Mucosa of gallbladder (tissue), 1 donor: ENCODE data around the gene TMTC1. TPM values are rescaled to one million over a fixed set of nuclear protein-coding genes. Genes with fewer than 3 reads are reported as not detected.
A peak's percentile ranks its signal among the peaks of the same experiment; 100 is the strongest.
"Not testable (repeated sequence)": the region's sequence is repeated elsewhere in the genome, so short reads cannot be mapped to it uniquely, and the experiment has no call there.

Experiments
- DNase-seq: peaks from one replicate; pipeline ENCODE4 v3.0.0-alpha.2; 2020; ENCODE audit warnings: low spot score
- total RNA-seq: library from RNA; stranded (reverse); gene quantifications from one replicate; pipeline ENCODE4 v1.2.1, GENCODE V29; 2021
- donor health status: DM: no; HTN: no; CAD: no.

TMTC1 gene
- total RNA-seq, 1 donor from 2014 or later, result 20.6 TPM

DNA sequence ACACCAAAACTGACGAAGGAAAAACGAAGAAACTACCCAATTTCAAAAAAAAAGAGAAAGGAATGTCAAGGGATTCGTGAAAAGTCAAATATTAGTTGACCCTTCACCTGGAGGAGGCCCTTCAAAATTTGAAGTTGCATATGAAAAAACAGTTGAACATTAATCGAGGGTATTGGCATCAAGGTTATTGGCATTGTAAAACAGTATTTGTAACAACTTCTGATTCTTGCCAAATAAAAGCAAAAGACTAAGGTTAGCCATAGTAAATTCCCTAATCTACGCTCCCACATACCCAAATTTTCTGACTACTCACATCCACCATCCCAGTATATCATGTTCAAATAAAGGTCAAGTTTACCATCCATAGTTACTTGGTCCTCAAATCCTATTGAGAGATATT, 118.6 kb downstream of the TMTC1 start:
- no peak for DNase-seq

- no peak for DNase-seq
Observed at GRCh38 chr12:29662734-29663323, 120.9 kb downstream of the TMTC1 start.

GRCh38 chr12:29660847-29661246, 122.9 kb downstream of the TMTC1 start:
- DNase-seq, result no peak

DNA sequence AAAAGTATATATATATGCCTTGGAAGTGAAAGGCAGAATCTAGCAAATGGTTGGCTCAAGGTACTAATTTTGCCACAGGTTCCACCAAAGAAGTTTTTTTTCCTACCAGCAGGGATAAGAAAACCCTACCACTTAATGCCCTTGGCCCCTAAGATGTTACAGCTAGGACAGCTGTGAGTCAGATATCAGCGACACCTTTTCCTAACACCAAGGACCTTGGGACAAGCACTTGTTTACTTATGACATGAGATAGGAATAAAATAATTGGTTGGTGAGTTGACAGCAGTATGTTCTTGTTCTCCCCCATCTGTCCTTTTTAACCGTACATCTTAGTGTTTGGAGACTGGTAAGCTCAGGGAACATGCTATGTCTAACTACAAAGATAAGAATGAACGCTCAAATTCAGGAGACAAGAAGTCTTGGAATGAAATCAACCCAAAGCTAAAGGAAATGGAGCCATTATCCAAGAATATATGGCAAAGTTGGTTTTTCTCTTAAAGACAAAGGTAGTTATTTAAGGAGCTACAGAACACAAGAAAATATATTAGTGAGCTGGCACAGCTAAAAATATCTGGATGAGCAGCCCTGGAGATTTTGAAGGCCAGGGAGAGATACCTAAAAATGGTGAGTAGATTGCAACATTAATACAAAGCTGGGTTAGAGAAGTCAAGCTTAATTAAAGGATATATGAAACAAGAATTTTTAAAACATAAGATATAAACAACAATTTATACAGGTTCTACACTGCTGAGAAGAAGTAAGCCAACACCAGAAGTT, 126.8 kb downstream of the TMTC1 start:
- DNase-seq, result no peak

DNA sequence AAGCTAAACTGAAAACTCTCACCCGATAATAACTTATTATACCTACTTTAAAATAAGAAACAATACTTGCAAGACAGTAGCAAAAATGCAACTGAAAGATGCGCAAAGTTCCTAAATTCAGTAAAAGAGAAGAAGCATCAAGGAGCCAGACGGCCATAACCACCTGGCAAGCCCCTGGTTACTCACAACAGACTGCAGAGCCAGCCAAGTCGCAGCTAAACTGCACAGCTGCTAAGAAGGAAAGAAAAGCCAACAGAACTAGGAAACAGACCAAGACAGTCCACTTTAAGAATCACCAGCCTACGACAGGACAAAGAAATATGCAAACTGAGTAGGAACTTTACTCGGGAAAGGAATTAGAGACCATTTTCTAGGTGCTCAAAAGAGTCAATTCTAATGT, 127.9 kb downstream of the TMTC1 start:
- DNase-seq, result no peak

- no peak for DNase-seq
Observed at GRCh38 chr12:29653286-29653685, 130.5 kb downstream of the TMTC1 start.

- no peak for DNase-seq
Observed at GRCh38 chr12:29650371-29650770, 133.4 kb downstream of the TMTC1 start.

- no peak for DNase-seq
Observed at GRCh38 chr12:29649722-29650121, 134.0 kb downstream of the TMTC1 start.

DNA sequence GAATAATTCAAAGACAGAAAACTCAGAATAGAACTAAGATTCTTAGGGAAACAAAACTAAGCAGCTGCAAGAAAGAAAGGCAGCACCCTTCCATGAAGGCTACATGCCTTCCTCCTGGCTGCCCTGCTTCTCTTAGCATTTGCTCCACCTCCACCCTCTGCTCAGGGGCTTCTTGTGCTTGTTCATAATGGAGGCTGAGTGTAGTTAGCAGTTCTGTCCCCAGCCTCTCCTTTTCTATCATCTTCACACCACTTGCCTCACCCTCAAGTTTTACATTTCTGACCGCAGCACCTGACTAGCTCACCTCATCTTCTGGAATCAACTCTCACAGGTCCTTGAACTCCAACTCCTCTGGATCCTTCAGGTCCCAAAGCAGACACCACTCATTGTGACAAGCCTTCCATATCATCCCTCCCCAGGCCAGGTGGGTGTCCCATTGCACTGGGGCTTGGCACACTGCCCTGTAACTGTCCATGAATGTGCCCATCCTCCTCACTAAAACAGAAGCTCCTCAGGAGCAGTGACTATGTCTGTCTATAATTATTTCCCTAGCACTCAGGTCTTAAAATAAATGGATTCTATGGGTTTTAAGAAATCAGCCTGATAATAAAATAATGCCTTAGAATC, 139.1 kb downstream of the TMTC1 start:
- DNase-seq, result no peak

- peak; percentile 12 for DNase-seq
Observed at GRCh38 chr12:29640589-29641345, 143.0 kb downstream of the TMTC1 start.

- no peak for DNase-seq
Observed at GRCh38 chr12:29639893-29640495, 143.7 kb downstream of the TMTC1 start.

GRCh38 chr12:29638528-29638927, 145.2 kb downstream of the TMTC1 start:
- no peak for DNase-seq

GRCh38 chr12:29634057-29634456, 149.7 kb downstream of the TMTC1 start:
- no peak for DNase-seq

DNA sequence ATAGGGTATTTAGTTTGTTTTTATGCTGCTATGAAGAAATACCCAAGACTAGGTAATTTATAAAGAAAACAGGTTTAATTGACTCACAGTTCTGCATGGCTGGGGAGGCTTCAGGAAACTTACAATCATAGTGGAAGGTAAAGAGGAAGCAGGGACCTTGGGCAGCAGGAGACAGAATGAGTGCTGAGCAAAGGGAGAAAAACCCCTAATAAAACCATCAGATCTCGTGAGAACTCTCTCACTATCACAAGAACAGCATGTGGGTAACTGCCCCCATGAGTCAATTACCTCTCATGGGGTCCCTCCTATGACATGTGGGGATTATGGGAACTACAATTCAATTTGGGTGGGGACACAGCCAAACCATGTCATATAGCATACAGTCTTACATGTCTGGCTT, 153.6 kb downstream of the TMTC1 start:
- DNase-seq, result not testable (repeated sequence)

- DNase-seq, result no peak
Observed at GRCh38 chr12:29627221-29627620, 156.5 kb downstream of the TMTC1 start.

GRCh38 chr12:29625359-29625953, 158.3 kb downstream of the TMTC1 start:
- no peak for DNase-seq

GRCh38 chr12:29622251-29622650, 161.5 kb downstream of the TMTC1 start:
- DNase-seq, result no peak

DNA sequence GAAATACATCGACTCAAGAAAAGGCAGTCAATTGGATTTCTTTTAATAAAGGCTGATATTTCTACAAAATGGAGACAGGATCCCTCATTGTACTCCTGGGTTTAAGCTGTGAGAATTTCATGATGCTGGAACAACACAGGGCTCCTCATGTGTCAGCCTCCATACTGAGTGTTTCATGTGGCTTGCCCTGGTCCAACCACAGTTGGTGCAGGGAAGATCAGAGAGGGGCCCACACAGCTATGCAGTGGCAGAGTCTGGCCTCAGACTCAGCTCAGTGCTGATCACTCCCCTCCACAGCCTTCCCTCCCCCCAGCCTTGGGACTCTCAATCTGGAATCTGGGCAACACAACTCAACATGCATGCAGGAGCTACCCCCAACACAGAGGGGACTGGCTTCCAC, 163.7 kb downstream of the TMTC1 start:
- DNase-seq, result no peak

GRCh38 chr12:29617407-29617803, 166.3 kb downstream of the TMTC1 start:
- DNase-seq, result no peak

DNA sequence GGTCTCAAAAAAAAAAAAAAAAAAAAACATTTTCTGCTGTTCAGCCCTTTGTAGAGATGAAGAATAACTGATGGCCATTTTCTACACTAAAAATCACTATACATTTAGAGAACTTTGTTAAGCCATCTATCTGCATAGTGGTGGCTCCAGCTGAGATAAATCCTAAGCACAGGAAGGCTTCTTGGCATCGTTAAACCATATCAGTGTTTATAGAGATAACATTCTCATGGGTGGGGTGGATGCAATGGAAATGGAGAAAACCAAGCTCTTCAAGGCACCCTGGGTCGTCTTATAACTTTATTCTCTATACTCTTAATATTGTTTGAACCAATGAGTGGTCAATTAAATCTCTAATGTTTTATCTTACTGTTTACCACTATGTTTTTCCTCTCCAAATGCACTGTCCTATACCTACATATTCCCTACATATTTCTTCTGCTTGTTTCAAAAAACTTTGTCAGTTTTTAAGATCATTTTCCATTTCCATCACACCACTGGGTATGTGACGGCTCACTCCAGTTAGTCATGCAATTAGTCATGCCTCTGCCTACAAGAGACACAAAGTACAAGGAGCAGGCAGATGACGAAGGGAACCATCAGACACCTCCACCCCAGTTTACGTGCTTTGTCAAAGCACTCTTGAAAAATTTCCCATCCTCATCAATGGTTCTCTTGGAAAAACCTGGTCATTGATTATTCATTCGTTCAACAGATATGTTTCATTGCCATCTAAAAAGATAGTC, 166.9 kb downstream of the TMTC1 start:
- DNase-seq, result no peak
